H1 (cell line): Measurements from ENCODE around the gene BANF1. TPM values are rescaled to one million over a fixed set of nuclear protein-coding genes. Genes with fewer than 3 reads are reported as not detected.

ENCODE experiments used
- CTCF ChIA-PET: fragments of 300-600 bp; sonication (Branson Sonifier 250); formaldehyde crosslinking; loops from one replicate; lab custom pipeline; 2021; ENCODE audit not compliant: partially characterized antibody; lab: Charles Lee
- POLR2A ChIA-PET: fragments of 300-600 bp; sonication (Branson Sonifier 250); formaldehyde crosslinking; loops from one replicate; lab custom pipeline; 2021; ENCODE audit warnings: inconsistent platforms; ENCODE audit not compliant: partially characterized antibody; lab: Charles Lee
- DNase-seq, 2 experiments: peaks; one replicate each; pipeline versions ENCODE4 v3.0.0 to v3.0.0-alpha.2; 2010 to 2022; ENCODE audit warnings: low spot score in 2 of 2, low read depth in 1 of 2, mixed read lengths in 1 of 2
- FAIRE-seq: peaks from 2 replicates; lab custom pipeline; 2011; peaks lifted over from hg19 to GRCh38; lab: Jason Lieb, UNC
- H2AFZ ChIP-seq: 2 replicates; pipeline ENCODE4 v1.8.1; 2012; ENCODE audit warnings: low read length, inconsistent platforms
- H2AK5ac ChIP-seq: 2 replicates; pipeline ENCODE4 v1.6.1; 2013; ENCODE audit warnings: low read depth, low read length
- H2BK120ac ChIP-seq: replicated peaks from 2 replicates; pipeline ENCODE3; 2013; ENCODE audit warnings: low read depth, low read length, inconsistent platforms
- H2BK12ac ChIP-seq: 2 replicates; pipeline ENCODE4 v1.6.1; 2013; ENCODE audit warnings: low read depth, low read length
- H2BK15ac ChIP-seq: 2 replicates; pipeline ENCODE4 v1.6.1; 2013; ENCODE audit warnings: low read length
- H2BK20ac ChIP-seq: 2 replicates; pipeline ENCODE4 v1.6.1; 2013; ENCODE audit warnings: low read length
- H2BK5ac ChIP-seq: 2 replicates; pipeline ENCODE4 v1.6.1; 2013; ENCODE audit warnings: low read depth, low read length
- H3K14ac ChIP-seq: 2 replicates; pipeline ENCODE4 v1.6.1; 2013; ENCODE audit warnings: inconsistent platforms; ENCODE audit not compliant: insufficient read length
- H3K18ac ChIP-seq: 2 replicates; pipeline ENCODE4 v1.6.1; 2013; ENCODE audit warnings: low read length; ENCODE audit errors: extremely low read depth
- H3K23ac ChIP-seq: 2 replicates; pipeline ENCODE4 v1.6.1; 2013; ENCODE audit warnings: inconsistent platforms; ENCODE audit not compliant: insufficient read length
- H3K23me2 ChIP-seq: 2 replicates; pipeline ENCODE4 v1.6.1; 2013; ENCODE audit warnings: low read depth, low read length
- H3K27ac ChIP-seq: 2 replicates; pipeline ENCODE4 v1.6.1; 2011; ENCODE audit warnings: low read depth, low read length, inconsistent platforms
- H3K27me3 ChIP-seq, 4 experiments: replicated peaks in 1 of 4; 1 replicate in 1 of 4; 2 replicates in 3 of 4; pipeline versions ENCODE4 v1.6.1 to v1.8.1; 2011 to 2013; ENCODE audit warnings: low read length in 3 of 4, mild to moderate bottlenecking in 3 of 4, inconsistent platforms in 2 of 4, mixed read lengths in 2 of 4, moderate library complexity in 1 of 4; ENCODE audit not compliant: control insufficient read depth in 3 of 4, insufficient read depth in 3 of 4; ENCODE audit errors: extremely low read depth in 1 of 4
- H3K36me3 ChIP-seq, 4 experiments: 2 replicates each; pipeline versions ENCODE4 v1.6.1 to v1.8.1; 2011 to 2013; ENCODE audit warnings: mild to moderate bottlenecking in 4 of 4, low read length in 3 of 4, moderate library complexity in 2 of 4, control low read depth in 1 of 4, inconsistent platforms in 1 of 4; ENCODE audit not compliant: insufficient read depth in 4 of 4, control insufficient read depth in 2 of 4
- H3K4ac ChIP-seq: replicated peaks from 2 replicates; pipeline ENCODE3; 2013; ENCODE audit warnings: low read length, low read depth, mixed read lengths, inconsistent platforms; ENCODE audit not compliant: insufficient read length
- H3K4me1 ChIP-seq, 4 experiments: replicated peaks in 1 of 4; 1 replicate in 1 of 4; 2 replicates in 3 of 4; pipeline versions ENCODE4 v1.6.1 to v1.8.1; 2011 to 2013; ENCODE audit warnings: low read length in 3 of 4, inconsistent platforms in 2 of 4, mixed read lengths in 1 of 4; ENCODE audit not compliant: insufficient read depth in 4 of 4, control insufficient read depth in 3 of 4
- H3K4me2 ChIP-seq, 2 experiments: 2 replicates each; pipeline versions ENCODE4 v1.6.1 to v1.8.1; 2011 to 2013; ENCODE audit warnings: low read depth in 2 of 2, low read length in 2 of 2, control low read depth in 1 of 2, inconsistent platforms in 1 of 2, mild to moderate bottlenecking in 1 of 2; ENCODE audit not compliant: insufficient read depth in 1 of 2
- H3K4me3 ChIP-seq, 4 experiments: fragments of 200-600, 300-600 bp in 1 of 4; sonication (generic), shearing (Covaris generic), sonication (Bioruptor Twin) in 1 of 4; 2 replicates each; pipeline versions ENCODE4 v1.5.1 to v1.8.1; 2011 to 2016; ENCODE audit warnings: low read length in 4 of 4, low read depth in 3 of 4, control low read depth in 2 of 4, inconsistent platforms in 2 of 4, mild to moderate bottlenecking in 2 of 4, mixed read lengths in 1 of 4, moderate library complexity in 1 of 4; ENCODE audit not compliant: insufficient read depth in 2 of 4; ENCODE audit errors: extremely low read depth in 1 of 4
- H3K56ac ChIP-seq: replicated peaks from 2 replicates; pipeline ENCODE3; 2013; ENCODE audit warnings: low read depth, mild to moderate bottlenecking, mixed read lengths, low read length, inconsistent platforms; ENCODE audit not compliant: insufficient read length
- H3K79me1 ChIP-seq: 2 replicates; pipeline ENCODE4 v1.6.1; 2013; ENCODE audit warnings: low read depth, low read length, control low read depth
- H3K79me2 ChIP-seq, 2 experiments: 2 replicates each; pipeline versions ENCODE4 v1.6.1 to v1.8.1; 2012 to 2013; ENCODE audit warnings: low read length in 2 of 2, mild to moderate bottlenecking in 2 of 2, inconsistent platforms in 1 of 2; ENCODE audit not compliant: insufficient read depth in 2 of 2, control insufficient read depth in 1 of 2
- H3K9ac ChIP-seq, 4 experiments: replicated peaks in 1 of 4; 1 replicate in 1 of 4; 2 replicates in 3 of 4; pipeline versions ENCODE4 v1.6.1 to v1.8.1; 2011 to 2013; ENCODE audit warnings: low read depth in 3 of 4, low read length in 3 of 4, control low read depth in 2 of 4, mild to moderate bottlenecking in 2 of 4, moderate library complexity in 2 of 4, inconsistent platforms in 1 of 4; ENCODE audit errors: extremely low read depth in 1 of 4
- H3K9me3 ChIP-seq, 2 experiments: 2 replicates each; pipeline versions ENCODE4 v1.6.1 to v1.8.1; 2012 to 2013; ENCODE audit warnings: mild to moderate bottlenecking in 2 of 2, moderate library complexity in 2 of 2, control low read depth in 1 of 2, inconsistent platforms in 1 of 2, low read depth in 1 of 2, low read length in 1 of 2, mixed read lengths in 1 of 2; ENCODE audit not compliant: insufficient read depth in 2 of 2
- H4K20me1 ChIP-seq, 2 experiments: replicated peaks in 1 of 2; 2 replicates each; pipeline versions ENCODE3 to v1.8.1; 2011 to 2013; ENCODE audit warnings: inconsistent platforms in 2 of 2, low read length in 2 of 2, mild to moderate bottlenecking in 1 of 2; ENCODE audit not compliant: insufficient read depth in 2 of 2, control insufficient read depth in 1 of 2
- H4K5ac ChIP-seq: 2 replicates; pipeline ENCODE4 v1.6.1; 2013; ENCODE audit warnings: low read length, low read depth, mixed read lengths, inconsistent platforms; ENCODE audit not compliant: insufficient read length
- H4K8ac ChIP-seq: 2 replicates; pipeline ENCODE4 v1.8.0; 2013; ENCODE audit warnings: mild to moderate bottlenecking, moderate library complexity, low read length, inconsistent platforms; ENCODE audit not compliant: insufficient read depth; ENCODE audit errors: extremely low read depth
- H4K91ac ChIP-seq: replicated peaks from 2 replicates; pipeline ENCODE3; 2013; ENCODE audit warnings: low read length, mixed read lengths, inconsistent platforms; ENCODE audit not compliant: insufficient read length
- CBX8 ChIP-seq: fragments of 300-800, 300-1000 bp; sonication (generic); IDR thresholded peaks from 2 replicates; pipeline ENCODE4 v1.7.1; 2016; ENCODE audit warnings: low read depth, low read length, borderline replicate concordance
- CHD2 ChIP-seq: IDR thresholded peaks from 2 replicates; pipeline ENCODE4 v1.6.1; 2012; ENCODE audit warnings: low read length, improper control_type of control experiment
- JUND ChIP-seq: IDR thresholded peaks from 2 replicates; pipeline ENCODE4 v1.6.1; 2011; ENCODE audit warnings: mild to moderate bottlenecking, improper control_type of control experiment, low read length
- WGBS, 2 experiments: shearing (Covaris generic) in 1 of 2; methylation state at CpG; one replicate each; pipeline versions ENCODE4 v1.1.6 to v1.1.7; 2013 to 2015; ENCODE audit warnings: low lambda C conversion rate in 2 of 2, mixed read lengths in 2 of 2, inconsistent platforms in 1 of 2, low coverage in 1 of 2, missing lambda C conversion rate in 1 of 2; ENCODE audit not compliant: insufficient replicate concordance in 2 of 2, insufficient coverage in 1 of 2, insufficient read length in 1 of 2; ENCODE audit errors: extremely low coverage in 1 of 2, missing lambda C conversion rate in 1 of 2; 5-methylcytosine and 5-hydroxymethylcytosine counted together
- polyA plus RNA-seq, 7 experiments: library from polyadenylated mRNA; depleted of rRNA in 3 of 7; stranded (reverse) in 5 of 7; unstranded in 2 of 7; fragments of >200 nt in 5 of 7; fragments of 200-250 nt in 2 of 7; gene quantifications; 1 replicate in 5 of 7; 2 replicates in 1 of 7; 4 replicates in 1 of 7; pipeline versions ENCODE4 v1.2.1 to v1.2.3, GENCODE V29; 2011 to 2013; ENCODE audit warnings: missing spikeins in 2 of 7, mixed read lengths in 2 of 7
- total RNA-seq: library from RNA; stranded (reverse); fragmentation: NEBNext Ultra II Directional; extraction: Animal tissue kit (Norgen Biotek cat#: 25700); gene quantifications from 2 replicates; pipeline ENCODE4 v1.2.1, GENCODE V29; 2021

The BANF1 gene
- total and polyA plus RNA-seq, 2 of the 8 experiments (the other 6 are each of a cell fraction or from before 2014, with no cell fraction given), result 330 to 467 TPM

GRCh38 chr11:66042227-66042995 lies 40.1 kb downstream of the BANF1 start:
- Histone ChIP-seq H2BK20ac (no peak overlapping the region), H3K27me3 (no peaks in the 10 kb centered on the region), H3K4me2 (no peak overlapping the region), H3K79me1 (peaks cover 3% of the 10 kb centered on the region), H4K8ac (no peak overlapping the region), H3K4me1 (peaks cover 0 to 11% (median 5%) of the 10 kb centered on the region in 4 experiments; a peak in 5 of 7 replicates), H3K9ac (no peak overlapping the region), H2BK15ac (no peak overlapping the region), H2BK5ac (no peak overlapping the region), H4K20me1 (peaks cover 0 to 2% of the 10 kb centered on the region in 2 experiments), H3K14ac (no peak overlapping the region), H4K91ac (no peak overlapping the region), H3K79me2 (peaks cover 0 to 7% of the 10 kb centered on the region in 2 experiments; a peak in 1 of 4 replicates), H3K36me3 (peaks cover 0 to 17% (median 8%) of the 10 kb centered on the region in 4 experiments; a peak in 5 of 8 replicates), H3K4ac (no peak overlapping the region), H3K23me2 (no peaks in the 10 kb centered on the region), H4K5ac (no peak overlapping the region), H3K4me3 (no peak overlapping the region), H3K56ac (no peak overlapping the region), H2AK5ac (no peak overlapping the region), H3K18ac (no peak overlapping the region), H3K23ac (no peak overlapping the region), H3K27ac (no peak overlapping the region), H2AFZ (no peak overlapping the region), H2BK120ac (no peak overlapping the region), H3K9me3 (peaks cover under 1 to 10% of the 10 kb centered on the region in 2 experiments; a peak in 3 of 4 replicates), H2BK12ac (no peak overlapping the region)
- FAIRE-seq (no peak), DNase-seq (no peak)
- TF ChIP-seq CBX8, result no peak
- TF ChIP-seq CHD2, result no peak
- TF ChIP-seq JUND, result no peak
- ChIA-PET POLR2A (interaction anchor here (0.6 to 2.3 kb wide), 4 partner anchors 10 to 48 kb away, joined by 3 to 9 read pairs (median 3); partner anchors contain the start of gene SF3B2), CTCF (interaction anchor here (0.8 to 4.5 kb wide), 6 partner anchors 19 to 158 kb away, joined by 3 to 39 read pairs (median 4); partner anchors contain the start of gene PACS1)
- WGBS, 2 experiments, result 98% methylated on average over 58 of the region's 81 CpGs; no CpG with 5 or more reads in 1 of the 2 experiments
